HepG2 (cell line): Measurements from ENCODE around the gene SLC25A45. TPM values are rescaled to one million over a fixed set of nuclear protein-coding genes. Genes with fewer than 3 reads are reported as not detected.

Experiments
- GFI1 ChIP-seq: sonication (generic); formaldehyde crosslinking; IDR thresholded peaks from 2 replicates; pipeline ENCODE4 v1.5.0; 2020; ENCODE audit warnings: missing genetic modification reagents, mild to moderate bottlenecking, borderline replicate concordance
- KMT2B ChIP-seq: IDR thresholded peaks from 2 replicates; pipeline ENCODE4 v1.6.1; 2016; ENCODE audit warnings: missing genetic modification reagents, missing compliant biosample characterization
- LCORL ChIP-seq, 2 experiments: fragments of 450-650 bp in 1 of 2; sonication (generic) in 1 of 2; formaldehyde crosslinking in 1 of 2; IDR thresholded peaks; 2 replicates each; pipeline versions ENCODE4 v1.5.0 to v1.6.1; 2017 to 2020; ENCODE audit warnings: antibody characterized with exemption in 1 of 2, missing genetic modification reagents in 1 of 2
- MAFF ChIP-seq: IDR thresholded peaks from 2 replicates; pipeline ENCODE4 v1.6.1; 2011; ENCODE audit warnings: low read depth, low read length, improper control_type of control experiment
- MLLT10 ChIP-seq: sonication (generic); formaldehyde crosslinking; IDR thresholded peaks from 2 replicates; pipeline ENCODE4 v1.4.0; 2020; ENCODE audit warnings: missing genetic modification reagents
- RARG ChIP-seq: sonication (generic); formaldehyde crosslinking; IDR thresholded peaks from 2 replicates; pipeline ENCODE4 v1.4.0; 2020; ENCODE audit warnings: low read depth, mild to moderate bottlenecking, missing genetic modification reagents
- SMAD9 ChIP-seq: sonication (generic); formaldehyde crosslinking; IDR thresholded peaks from 2 replicates; pipeline ENCODE4 v1.5.1; 2020; ENCODE audit warnings: mild to moderate bottlenecking, missing genetic modification reagents
- SMC3 ChIP-seq: IDR thresholded peaks from 2 replicates; pipeline ENCODE4 v1.6.1; 2011; ENCODE audit warnings: low read length, improper control_type of control experiment
- SPEN ChIP-seq: sonication (generic); formaldehyde crosslinking; IDR thresholded peaks from 2 replicates; pipeline ENCODE4 v1.5.1; 2020; ENCODE audit warnings: low read depth, mild to moderate bottlenecking, missing genetic modification reagents
- STAT6 ChIP-seq: sonication (generic); formaldehyde crosslinking; IDR thresholded peaks from 2 replicates; pipeline ENCODE4 v1.4.0; 2020; ENCODE audit warnings: missing genetic modification reagents, mild to moderate bottlenecking, borderline replicate concordance
- U2AF1 ChIP-seq: fragments of 200-400 bp; formaldehyde crosslinking; optimal IDR thresholded peaks from 2 replicates; pipeline ENCODE3; 2017; ENCODE audit warnings: mild to moderate bottlenecking, low read depth, low read length
- ZBTB26 ChIP-seq: IDR thresholded peaks from 2 replicates; pipeline ENCODE4 v1.6.1; 2016; ENCODE audit warnings: missing compliant biosample characterization, missing genetic modification reagents, borderline replicate concordance
- ZBTB44 ChIP-seq: sonication (generic); formaldehyde crosslinking; IDR thresholded peaks from 2 replicates; pipeline ENCODE4 v1.4.0; 2020; ENCODE audit warnings: missing genetic modification reagents
- ZMAT3 ChIP-seq: sonication (generic); formaldehyde crosslinking; conservative IDR thresholded peaks from 2 replicates; pipeline ENCODE4 v1.7.0; 2021; ENCODE audit warnings: missing genetic modification reagents
- ZNF382 ChIP-seq: sonication (generic); formaldehyde crosslinking; IDR thresholded peaks from 2 replicates; pipeline ENCODE4 v1.5.0; 2020; ENCODE audit warnings: missing genetic modification reagents, mild to moderate bottlenecking, borderline replicate concordance
- ZNF549 ChIP-seq: sonication (generic); formaldehyde crosslinking; IDR thresholded peaks from 2 replicates; pipeline ENCODE4 v1.5.0; 2020; ENCODE audit warnings: missing genetic modification reagents
- ZNF567 ChIP-seq: sonication (generic); formaldehyde crosslinking; IDR thresholded peaks from 2 replicates; pipeline ENCODE4 v1.8.1; 2023; ENCODE audit warnings: mild to moderate bottlenecking, missing genetic modification reagents, borderline replicate concordance
- ZNF678 ChIP-seq: sonication (generic); formaldehyde crosslinking; IDR thresholded peaks from 2 replicates; pipeline ENCODE4 v1.4.0; 2020; ENCODE audit warnings: mild to moderate bottlenecking, missing genetic modification reagents
- ZSCAN20 ChIP-seq: sonication (generic); formaldehyde crosslinking; IDR thresholded peaks from 2 replicates; pipeline ENCODE4 v1.4.0; 2020; ENCODE audit warnings: missing genetic modification reagents, mild to moderate bottlenecking, borderline replicate concordance
- polyA plus RNA-seq, 8 experiments: library from polyadenylated mRNA; depleted of rRNA in 3 of 8; stranded (reverse) in 7 of 8; unstranded in 1 of 8; fragments of >200 nt; fragmentation: Illumina TruSeq in 4 of 8; extraction: Trizol in 4 of 8; gene quantifications; 2 replicates each; pipeline versions ENCODE4 v1.2.1 to v1.2.3, GENCODE V29; 2011 to 2016; ENCODE audit warnings: low read depth in 4 of 8, missing spikeins in 1 of 8, mixed read lengths in 1 of 8; ENCODE audit not compliant: insufficient read depth in 1 of 8
- total RNA-seq, 5 experiments: library from RNA; depleted of rRNA; stranded (reverse); fragments of >200 nt; fragmentation: Illumina TruSeq; extraction: Trizol; gene quantifications; 2 replicates each; pipeline ENCODE4 v1.2.3, GENCODE V29; 2016; ENCODE audit warnings: low read depth in 1 of 5
- TF ChIP-seq, protein P1 (sequence below): sonication (generic); formaldehyde crosslinking; IDR thresholded peaks from 2 replicates; pipeline ENCODE4 v1.5.0; 2020; ENCODE audit warnings: missing genetic modification reagents
- TF ChIP-seq, protein P2 (sequence below): sonication (generic); formaldehyde crosslinking; IDR thresholded peaks from 2 replicates; pipeline ENCODE4; 2020; ENCODE audit warnings: missing genetic modification reagents, mild to moderate bottlenecking, borderline replicate concordance

The SLC25A45 gene
- total and polyA plus RNA-seq, 2 of the 13 experiments (the other 11 are each of a cell fraction or from before 2014, with no cell fraction given) = 1.2 to 3.4 TPM

- TF ChIP-seq STAT6 (CRISPR knock-in tag) (no peak), ZNF678 (CRISPR knock-in tag) (no peak), ZMAT3 (no peak), SMAD9 (CRISPR knock-in tag) (no peak), ZSCAN20 (CRISPR knock-in tag) (no peak), LCORL (IDR thresholded peaks at IDR 0.05) (0 out of 2 replicates have a peak, but pooled peaks have one; percentile 10), LCORL (CRISPR knock-in tag; IDR thresholded peaks at IDR 0.05) (peak; percentile 91), SPEN (peak; percentile 25; the same call in 1 of the 2 replicates), ZNF382 (CRISPR knock-in tag) (no peak), MAFF (no peak), RARG (CRISPR knock-in tag) (no peak), U2AF1 (no peak), MLLT10 (no peak), ZBTB26 (0 out of 2 replicates have a peak, but pooled peaks have one; percentile 13), GFI1 (CRISPR knock-in tag) (0 out of 2 replicates have a peak, but pooled peaks have one; percentile 73), ZBTB44 (CRISPR knock-in tag) (no peak), KMT2B (CRISPR knock-in tag) (peak; percentile 19; the same call in 1 of the 2 replicates), SMC3 (no peak), ZNF549 (CRISPR knock-in tag) (no peak), ZNF567 (CRISPR knock-in tag) (no peak)
- TF ChIP-seq, protein P1, sequence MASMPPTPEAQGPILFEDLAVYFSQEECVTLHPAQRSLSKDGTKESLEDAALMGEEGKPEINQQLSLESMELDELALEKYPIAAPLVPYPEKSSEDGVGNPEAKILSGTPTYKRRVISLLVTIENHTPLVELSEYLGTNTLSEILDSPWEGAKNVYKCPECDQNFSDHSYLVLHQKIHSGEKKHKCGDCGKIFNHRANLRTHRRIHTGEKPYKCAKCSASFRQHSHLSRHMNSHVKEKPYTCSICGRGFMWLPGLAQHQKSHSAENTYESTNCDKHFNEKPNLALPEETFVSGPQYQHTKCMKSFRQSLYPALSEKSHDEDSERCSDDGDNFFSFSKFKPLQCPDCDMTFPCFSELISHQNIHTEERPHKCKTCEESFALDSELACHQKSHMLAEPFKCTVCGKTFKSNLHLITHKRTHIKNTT = no peak
- TF ChIP-seq, protein P2, sequence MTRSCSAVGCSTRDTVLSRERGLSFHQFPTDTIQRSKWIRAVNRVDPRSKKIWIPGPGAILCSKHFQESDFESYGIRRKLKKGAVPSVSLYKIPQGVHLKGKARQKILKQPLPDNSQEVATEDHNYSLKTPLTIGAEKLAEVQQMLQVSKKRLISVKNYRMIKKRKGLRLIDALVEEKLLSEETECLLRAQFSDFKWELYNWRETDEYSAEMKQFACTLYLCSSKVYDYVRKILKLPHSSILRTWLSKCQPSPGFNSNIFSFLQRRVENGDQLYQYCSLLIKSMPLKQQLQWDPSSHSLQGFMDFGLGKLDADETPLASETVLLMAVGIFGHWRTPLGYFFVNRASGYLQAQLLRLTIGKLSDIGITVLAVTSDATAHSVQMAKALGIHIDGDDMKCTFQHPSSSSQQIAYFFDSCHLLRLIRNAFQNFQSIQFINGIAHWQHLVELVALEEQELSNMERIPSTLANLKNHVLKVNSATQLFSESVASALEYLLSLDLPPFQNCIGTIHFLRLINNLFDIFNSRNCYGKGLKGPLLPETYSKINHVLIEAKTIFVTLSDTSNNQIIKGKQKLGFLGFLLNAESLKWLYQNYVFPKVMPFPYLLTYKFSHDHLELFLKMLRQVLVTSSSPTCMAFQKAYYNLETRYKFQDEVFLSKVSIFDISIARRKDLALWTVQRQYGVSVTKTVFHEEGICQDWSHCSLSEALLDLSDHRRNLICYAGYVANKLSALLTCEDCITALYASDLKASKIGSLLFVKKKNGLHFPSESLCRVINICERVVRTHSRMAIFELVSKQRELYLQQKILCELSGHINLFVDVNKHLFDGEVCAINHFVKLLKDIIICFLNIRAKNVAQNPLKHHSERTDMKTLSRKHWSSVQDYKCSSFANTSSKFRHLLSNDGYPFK (CRISPR knock-in tag) = no peak; the same call in 1 of the 2 replicates
These were observed 24.5 kb downstream of the SLC25A45 start (continued) for GRCh38 chr11:65357856-65358356.
